OCI-LY3 (cell line): Measurements from ENCODE around the gene RBMXL2.

Experiments
- H2AFZ ChIP-seq: fragments of 200-600, 300-600 bp; shearing (Covaris generic); 2 replicates; pipeline ENCODE4 v1.6.0; 2014; ENCODE audit warnings: antibody characterized with exemption, low read depth, low read length
- H3K27ac ChIP-seq: fragments of 200-600, 300-600 bp; sonication (generic); 2 replicates; pipeline ENCODE4 v1.5.1; 2014; ENCODE audit warnings: mild to moderate bottlenecking, low read length, moderate library complexity, mixed read lengths
- H3K27me3 ChIP-seq: fragments of 200-600, 300-600 bp; sonication (generic); 2 replicates; pipeline ENCODE4 v1.6.1; 2014; ENCODE audit warnings: low read depth, low read length, mixed read lengths
- H3K36me3 ChIP-seq: fragments of 200-600, 300-600 bp; sonication (generic); replicated peaks from 2 replicates; pipeline ENCODE3; 2014; ENCODE audit warnings: low read depth, low read length, mixed read lengths
- H3K4me1 ChIP-seq: fragments of 300-600, 200-600 bp; sonication (generic); 2 replicates; pipeline ENCODE4 v1.6.1; 2014; ENCODE audit warnings: low read length, mixed read lengths
- H3K4me2 ChIP-seq: fragments of 200-600, 300-600 bp; sonication (generic); 2 replicates; pipeline ENCODE4 v1.6.1; 2014; ENCODE audit warnings: low read length, mixed read lengths
- H3K4me3 ChIP-seq: fragments of 300-600, 200-600 bp; sonication (generic); 2 replicates; pipeline ENCODE4 v1.5.1; 2014; ENCODE audit warnings: antibody characterized with exemption, mild to moderate bottlenecking, low read length, moderate library complexity
- H3K79me2 ChIP-seq: fragments of 300-600, 200-600 bp; shearing (Covaris generic); 2 replicates; pipeline ENCODE4 v1.6.1; 2014; ENCODE audit warnings: mild to moderate bottlenecking, low read length, mixed read lengths
- H3K9ac ChIP-seq: fragments of 300-600, 200-600 bp; shearing (Covaris generic); 2 replicates; pipeline ENCODE4 v1.6.0; 2014; ENCODE audit warnings: mild to moderate bottlenecking, low read length, moderate library complexity
- H3K9me3 ChIP-seq: fragments of 200-600, 300-600 bp; shearing (Covaris generic); 2 replicates; pipeline ENCODE4 v1.6.1; 2014; ENCODE audit warnings: low read length, mixed read lengths; ENCODE audit not compliant: insufficient read depth
- H4K20me1 ChIP-seq: fragments of 200-600, 300-600 bp; sonication (generic); 2 replicates; pipeline ENCODE4 v1.6.1; 2016; ENCODE audit warnings: low read length, mixed read lengths; ENCODE audit not compliant: insufficient read depth
- EZH2phosphoT487 ChIP-seq: fragments of 200-600 bp; shearing (Covaris generic); IDR thresholded peaks from 2 replicates; pipeline ENCODE4 v1.6.1; 2018; ENCODE audit warnings: antibody characterized with exemption, mixed run types, low read depth
- TF ChIP-seq, protein P1 (sequence below): fragments of 200-600, 300-600 bp; sonication (generic); IDR thresholded peaks from 2 replicates; pipeline ENCODE4 v1.5.1; 2014; ENCODE audit warnings: antibody characterized with exemption, low read length, low read depth

RBMXL2 gene

DNA sequence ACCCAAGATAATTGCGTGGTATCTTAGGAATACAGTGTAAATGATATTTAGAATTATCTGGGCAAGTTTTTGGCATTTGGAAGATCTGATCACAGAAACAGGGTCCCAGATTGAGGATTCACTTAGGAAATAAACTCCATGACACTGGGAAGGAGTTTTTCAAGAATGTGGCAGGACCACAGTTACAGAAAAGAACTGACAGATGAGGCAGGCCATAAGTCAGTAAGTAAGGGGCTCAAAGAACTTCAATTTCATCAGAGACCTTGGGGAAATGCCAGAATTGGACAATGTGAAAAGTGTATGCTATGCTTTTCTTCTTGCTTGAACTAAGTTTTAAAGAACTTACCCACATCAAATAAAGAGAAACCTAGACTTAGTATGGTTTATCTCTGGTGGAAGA is 49.3 kb downstream of the RBMXL2 start:
- Histone ChIP-seq H3K4me2 (no peak overlapping the region), H3K4me3 (no peak overlapping the region), H2AFZ (no peak overlapping the region), H4K20me1 (no peaks in the 10 kb centered on the region), H3K27me3 (no peaks in the 10 kb centered on the region), H3K36me3 (no peaks in the 10 kb centered on the region), H3K9me3 (no peaks in the 10 kb centered on the region), H3K4me1 (no peaks in the 10 kb centered on the region), H3K9ac (no peak overlapping the region), H3K27ac (no peak overlapping the region), H3K79me2 (no peaks in the 10 kb centered on the region)
- TF ChIP-seq, protein P1, sequence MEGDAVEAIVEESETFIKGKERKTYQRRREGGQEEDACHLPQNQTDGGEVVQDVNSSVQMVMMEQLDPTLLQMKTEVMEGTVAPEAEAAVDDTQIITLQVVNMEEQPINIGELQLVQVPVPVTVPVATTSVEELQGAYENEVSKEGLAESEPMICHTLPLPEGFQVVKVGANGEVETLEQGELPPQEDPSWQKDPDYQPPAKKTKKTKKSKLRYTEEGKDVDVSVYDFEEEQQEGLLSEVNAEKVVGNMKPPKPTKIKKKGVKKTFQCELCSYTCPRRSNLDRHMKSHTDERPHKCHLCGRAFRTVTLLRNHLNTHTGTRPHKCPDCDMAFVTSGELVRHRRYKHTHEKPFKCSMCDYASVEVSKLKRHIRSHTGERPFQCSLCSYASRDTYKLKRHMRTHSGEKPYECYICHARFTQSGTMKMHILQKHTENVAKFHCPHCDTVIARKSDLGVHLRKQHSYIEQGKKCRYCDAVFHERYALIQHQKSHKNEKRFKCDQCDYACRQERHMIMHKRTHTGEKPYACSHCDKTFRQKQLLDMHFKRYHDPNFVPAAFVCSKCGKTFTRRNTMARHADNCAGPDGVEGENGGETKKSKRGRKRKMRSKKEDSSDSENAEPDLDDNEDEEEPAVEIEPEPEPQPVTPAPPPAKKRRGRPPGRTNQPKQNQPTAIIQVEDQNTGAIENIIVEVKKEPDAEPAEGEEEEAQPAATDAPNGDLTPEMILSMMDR, result no peak
- no peak for TF ChIP-seq EZH2phosphoT487
